Measurements from ENCODE around the gene SERGEF. TPM values are rescaled to one million over a fixed set of nuclear protein-coding genes. Genes with fewer than 3 reads are reported as not detected.

The SERGEF gene
- total RNA-seq, 2 donors from 2014 or later, result 26.7 to 42.1 TPM

DNA sequence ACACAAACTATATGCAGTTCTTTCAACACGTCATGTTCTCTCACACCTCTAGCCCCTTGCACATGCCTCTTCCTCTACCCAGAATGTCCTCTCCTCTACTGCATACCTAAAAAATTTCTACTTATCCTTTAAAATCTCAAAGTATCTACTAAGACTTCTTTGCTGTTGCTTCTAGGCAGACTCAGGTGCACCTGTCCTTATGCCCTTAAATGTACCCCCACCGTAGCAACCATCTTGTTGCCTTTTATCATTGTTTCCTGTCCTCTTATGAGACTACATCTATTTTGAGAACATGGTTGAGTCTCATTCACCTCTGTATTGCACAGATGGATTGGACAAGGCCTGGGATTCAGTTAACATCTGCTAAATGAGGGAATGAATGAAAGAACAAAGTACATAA is 134.1 kb downstream of the SERGEF start:
- no peaks in the 10 kb centered on the region for H3K9me3 ChIP-seq (ENCODE audit: control insufficient read depth, low read length)
- no peak overlapping the region for H3K9ac ChIP-seq (ENCODE audit: extremely low read depth, low read length, poor library complexity, severe bottlenecking)
- H3K27ac ChIP-seq (ENCODE audit: low read depth, low read length), result no peak overlapping the region
- TF ChIP-seq, protein P1, sequence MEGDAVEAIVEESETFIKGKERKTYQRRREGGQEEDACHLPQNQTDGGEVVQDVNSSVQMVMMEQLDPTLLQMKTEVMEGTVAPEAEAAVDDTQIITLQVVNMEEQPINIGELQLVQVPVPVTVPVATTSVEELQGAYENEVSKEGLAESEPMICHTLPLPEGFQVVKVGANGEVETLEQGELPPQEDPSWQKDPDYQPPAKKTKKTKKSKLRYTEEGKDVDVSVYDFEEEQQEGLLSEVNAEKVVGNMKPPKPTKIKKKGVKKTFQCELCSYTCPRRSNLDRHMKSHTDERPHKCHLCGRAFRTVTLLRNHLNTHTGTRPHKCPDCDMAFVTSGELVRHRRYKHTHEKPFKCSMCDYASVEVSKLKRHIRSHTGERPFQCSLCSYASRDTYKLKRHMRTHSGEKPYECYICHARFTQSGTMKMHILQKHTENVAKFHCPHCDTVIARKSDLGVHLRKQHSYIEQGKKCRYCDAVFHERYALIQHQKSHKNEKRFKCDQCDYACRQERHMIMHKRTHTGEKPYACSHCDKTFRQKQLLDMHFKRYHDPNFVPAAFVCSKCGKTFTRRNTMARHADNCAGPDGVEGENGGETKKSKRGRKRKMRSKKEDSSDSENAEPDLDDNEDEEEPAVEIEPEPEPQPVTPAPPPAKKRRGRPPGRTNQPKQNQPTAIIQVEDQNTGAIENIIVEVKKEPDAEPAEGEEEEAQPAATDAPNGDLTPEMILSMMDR (conservative IDR thresholded peaks at IDR 0.05), result no peak
- DNase-seq, result no peak
- Mint-ChIP-seq H3K27me3 (ENCODE audit: insufficient read depth) (no peaks in the 10 kb centered on the region), H3K4me3 (no peak overlapping the region), H3K27ac (no peak overlapping the region), H3K9me3 (no peaks in the 10 kb centered on the region), H3K4me1 (peaks cover 6% of the 10 kb centered on the region), H3K36me3 (ENCODE audit: low read depth) (no peaks in the 10 kb centered on the region)
- peaks cover 3% of the 10 kb centered on the region for H3K4me1 ChIP-seq (ENCODE audit: control insufficient read depth, insufficient read depth, low read length)
- H3K36me3 ChIP-seq (ENCODE audit: control insufficient read depth, insufficient read depth, low read length), result no peaks in the 10 kb centered on the region
- H3K27me3 ChIP-seq (ENCODE audit: control insufficient read depth, insufficient read depth, low read length, poor library complexity, severe bottlenecking), result no peaks in the 10 kb centered on the region
- H3K4me3 ChIP-seq (ENCODE audit: low read length), result no peak overlapping the region
- WGBS, 2 experiments (ENCODE audit: insufficient coverage in 1 of 2, insufficient read length in 1 of 2), result 90 to 97% methylated on average over 1 to 2 of the region's 2 CpGs

DNA sequence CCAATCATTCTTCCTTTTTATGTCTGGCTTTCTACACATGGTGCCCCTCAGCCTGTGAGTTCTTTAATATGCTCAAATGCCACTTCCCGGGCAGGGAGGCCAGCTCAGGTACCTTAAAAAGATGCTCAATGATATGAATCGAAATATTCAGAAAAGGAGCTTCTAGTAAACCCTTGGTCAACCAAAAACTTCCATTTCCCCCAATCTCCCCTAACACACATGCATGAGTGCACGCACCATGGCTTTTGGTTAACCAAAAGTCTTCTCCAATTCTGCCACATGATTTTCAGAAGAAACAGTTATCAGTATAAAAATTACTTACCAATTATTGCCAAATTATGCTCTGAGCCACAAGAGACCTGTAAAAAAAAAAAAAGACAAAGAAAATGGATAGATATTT is 135.0 kb downstream of the SERGEF start:
- H3K27me3 Mint-ChIP-seq (ENCODE audit: insufficient read depth), result no peaks in the 10 kb centered on the region
- H3K9ac ChIP-seq (ENCODE audit: extremely low read depth, low read length, poor library complexity, severe bottlenecking), result no peak overlapping the region
- peaks cover 8% of the 10 kb centered on the region for H3K4me1 Mint-ChIP-seq
- no peaks in the 10 kb centered on the region for H3K27me3 ChIP-seq (ENCODE audit: control insufficient read depth, insufficient read depth, low read length, poor library complexity, severe bottlenecking)
- H3K4me1 ChIP-seq (ENCODE audit: control insufficient read depth, insufficient read depth, low read length), result peaks cover 6% of the 10 kb centered on the region
- peaks cover 1% of the 10 kb centered on the region for H3K36me3 Mint-ChIP-seq (ENCODE audit: low read depth)
- H3K9me3 Mint-ChIP-seq, result no peaks in the 10 kb centered on the region
- H3K9me3 ChIP-seq (ENCODE audit: control insufficient read depth, low read length), result no peaks in the 10 kb centered on the region
- no peak overlapping the region for H3K4me3 ChIP-seq (ENCODE audit: low read length)
- no peak overlapping the region for H3K27ac Mint-ChIP-seq
- H3K4me3 Mint-ChIP-seq, result no peak overlapping the region
- DNase-seq, result no peak
- no peaks in the 10 kb centered on the region for H3K36me3 ChIP-seq (ENCODE audit: control insufficient read depth, insufficient read depth, low read length)
- 94 to 100% methylated on average over 1 to 3 of the region's 3 CpGs for WGBS, 2 experiments (ENCODE audit: insufficient coverage in 1 of 2, insufficient read length in 1 of 2)
- H3K27ac ChIP-seq (ENCODE audit: low read depth, low read length), result no peak overlapping the region
- TF ChIP-seq, protein P1 (conservative IDR thresholded peaks at IDR 0.05), result no peak

DNA sequence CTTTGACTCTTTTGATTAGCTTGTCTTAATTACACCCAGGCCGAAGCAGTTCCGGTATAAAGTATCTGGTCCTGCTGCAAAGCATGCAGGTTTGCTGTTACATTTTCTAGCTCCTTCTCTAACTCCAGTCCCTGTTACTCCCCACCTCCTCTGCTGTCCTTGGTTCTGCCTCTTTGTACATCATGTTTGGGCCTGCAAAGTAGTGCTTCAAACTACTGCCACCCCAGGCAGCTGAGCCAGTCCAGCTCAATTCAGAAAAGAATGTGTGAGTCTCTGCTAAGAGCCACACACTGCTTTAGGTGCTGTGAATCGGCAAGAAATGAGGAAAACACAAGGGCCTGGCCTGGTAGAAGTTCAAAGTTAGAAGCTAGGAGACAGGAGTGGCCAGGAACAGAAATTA is 136.0 kb downstream of the SERGEF start:
- Histone ChIP-seq H3K4me1 (ENCODE audit: control insufficient read depth, insufficient read depth, low read length) (peaks cover 6% of the 10 kb centered on the region), H3K4me3 (ENCODE audit: low read length) (no peak overlapping the region), H3K36me3 (ENCODE audit: control insufficient read depth, insufficient read depth, low read length) (no peaks in the 10 kb centered on the region), H3K27ac (ENCODE audit: low read depth, low read length) (no peak overlapping the region), H3K27me3 (ENCODE audit: control insufficient read depth, insufficient read depth, low read length, poor library complexity, severe bottlenecking) (no peaks in the 10 kb centered on the region), H3K9ac (ENCODE audit: extremely low read depth, low read length, poor library complexity, severe bottlenecking) (no peak overlapping the region), H3K9me3 (ENCODE audit: control insufficient read depth, low read length) (no peaks in the 10 kb centered on the region)
- Mint-ChIP-seq H3K4me1 (peaks cover 8% of the 10 kb centered on the region), H3K27me3 (ENCODE audit: insufficient read depth) (no peaks in the 10 kb centered on the region), H3K4me3 (no peak overlapping the region), H3K9me3 (no peaks in the 10 kb centered on the region), H3K36me3 (ENCODE audit: low read depth) (peaks cover 6% of the 10 kb centered on the region), H3K27ac (peak overlapping the region; percentile 69)
- WGBS, 2 experiments (ENCODE audit: insufficient coverage in 1 of 2, insufficient read length in 1 of 2), result 92 to 100% methylated on average over 3 of the region's 3 CpGs
- TF ChIP-seq, protein P1 (conservative IDR thresholded peaks at IDR 0.05), result no peak
- no peak for DNase-seq
